H54 (cell line): ENCODE measurements around the gene TPBGL.

ENCODE experiments used
- DNase-seq: peaks from one replicate; pipeline ENCODE4 v3.0.0; 2011; ENCODE audit warnings: low spot score, mixed read lengths; ENCODE audit not compliant: insufficient read length
- FAIRE-seq: peaks from 3 replicates; lab custom pipeline; 2011; peaks lifted over from hg19 to GRCh38; lab: Jason Lieb, UNC
- POLR2A ChIP-seq: IDR thresholded peaks from 2 replicates; pipeline ENCODE4 v1.6.1; 2011; ENCODE audit warnings: low read depth, mild to moderate bottlenecking, low read length

TPBGL gene

DNA sequence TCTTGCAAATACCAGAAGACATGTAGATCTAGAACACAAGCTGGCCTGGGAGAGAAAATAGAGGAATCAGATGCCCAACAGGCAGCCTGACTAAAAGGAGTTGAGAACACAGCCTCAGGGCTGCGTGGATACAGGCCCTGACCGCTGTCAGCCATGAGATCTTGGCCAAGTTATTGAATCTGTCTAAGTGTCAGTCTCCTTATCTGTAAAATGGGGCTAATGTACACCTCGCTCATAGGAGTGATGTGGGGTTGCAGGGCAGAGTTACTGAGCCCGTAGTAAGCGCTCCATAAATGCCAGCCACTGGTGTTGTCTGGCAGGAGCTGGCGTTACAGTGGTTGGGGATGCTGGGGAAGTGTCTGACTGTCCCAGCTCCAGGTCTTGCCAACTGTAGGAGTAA is 38.4 kb upstream of the TPBGL start:
- DNase-seq (no peak), FAIRE-seq (no peak)
- no peak for TF ChIP-seq POLR2A

DNA sequence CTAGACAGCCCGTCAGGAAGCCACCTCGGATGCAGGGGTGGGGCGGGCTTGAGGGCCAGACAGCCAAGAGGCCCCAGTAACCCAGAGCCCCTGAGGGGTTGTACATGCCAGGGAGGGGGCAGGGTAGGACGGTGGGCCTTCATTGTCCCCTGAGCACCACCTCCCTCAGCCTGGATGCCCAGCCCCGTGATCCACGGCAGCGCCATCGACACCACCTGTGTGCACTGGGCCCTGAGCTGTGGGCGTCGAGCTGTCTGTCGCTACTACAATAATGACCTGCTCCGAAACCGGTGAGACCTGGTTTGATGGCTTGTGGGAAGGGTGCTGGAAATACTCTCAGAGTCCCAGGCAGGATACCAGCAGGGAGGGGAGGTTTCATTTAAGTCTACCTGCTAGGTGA is 37.4 kb upstream of the TPBGL start:
- no peak for FAIRE-seq
- DNase-seq = no peak
- no peak for TF ChIP-seq POLR2A

DNA sequence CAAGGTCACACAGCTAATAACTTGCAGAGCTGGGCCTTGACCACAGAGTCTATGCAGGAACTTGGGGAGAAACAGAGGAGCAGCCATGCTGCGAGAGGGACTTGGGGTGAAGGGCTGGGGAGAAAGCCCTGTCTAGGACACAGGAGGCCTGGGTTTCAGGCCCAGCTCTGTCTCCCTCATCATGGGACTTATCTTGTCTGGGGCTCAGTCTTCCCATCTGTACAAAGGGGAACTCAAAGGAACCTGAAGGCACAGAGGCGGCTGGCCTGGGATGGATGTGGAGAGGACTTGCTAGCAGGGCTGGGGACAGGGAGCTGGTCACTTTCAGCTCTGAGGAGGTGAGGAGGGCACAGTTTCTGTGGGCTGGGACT is 36.9 kb upstream of the TPBGL start:
- no peak for TF ChIP-seq POLR2A
- FAIRE-seq (no peak), DNase-seq (no peak)

DNA sequence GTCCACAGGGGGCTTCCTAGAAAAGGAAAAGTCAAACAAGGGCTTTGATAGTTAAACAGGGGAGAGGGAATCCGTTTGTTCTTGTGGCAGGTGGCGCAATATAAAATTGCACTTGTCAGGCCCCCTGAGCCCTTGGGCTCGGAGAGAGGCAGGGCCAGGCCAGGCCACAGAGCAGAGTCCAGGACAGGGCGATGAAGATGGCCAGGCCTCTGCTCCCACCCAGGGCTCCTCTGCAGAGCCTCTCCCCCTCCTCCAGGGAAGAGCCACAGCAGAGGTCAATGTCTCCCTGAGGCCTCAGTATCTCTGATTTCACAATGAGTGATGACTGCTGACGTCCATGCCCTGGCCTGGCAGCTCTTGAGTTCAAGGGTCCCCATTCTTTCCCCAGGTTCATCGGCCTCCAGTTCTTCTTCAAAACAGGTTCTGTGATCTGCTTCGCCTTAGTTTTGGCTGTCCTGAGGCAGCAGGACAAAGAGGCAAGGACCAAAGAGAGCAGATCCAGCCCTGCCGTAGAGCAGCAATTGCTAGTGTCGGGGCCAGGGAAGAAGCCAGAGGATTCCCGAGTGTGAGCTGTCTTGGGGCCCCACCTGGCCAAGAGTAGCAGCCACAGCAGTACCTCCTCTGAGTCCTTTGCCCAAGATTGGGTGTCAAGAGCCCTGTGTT is 36.4 kb upstream of the TPBGL start:
- no peak for DNase-seq

DNA sequence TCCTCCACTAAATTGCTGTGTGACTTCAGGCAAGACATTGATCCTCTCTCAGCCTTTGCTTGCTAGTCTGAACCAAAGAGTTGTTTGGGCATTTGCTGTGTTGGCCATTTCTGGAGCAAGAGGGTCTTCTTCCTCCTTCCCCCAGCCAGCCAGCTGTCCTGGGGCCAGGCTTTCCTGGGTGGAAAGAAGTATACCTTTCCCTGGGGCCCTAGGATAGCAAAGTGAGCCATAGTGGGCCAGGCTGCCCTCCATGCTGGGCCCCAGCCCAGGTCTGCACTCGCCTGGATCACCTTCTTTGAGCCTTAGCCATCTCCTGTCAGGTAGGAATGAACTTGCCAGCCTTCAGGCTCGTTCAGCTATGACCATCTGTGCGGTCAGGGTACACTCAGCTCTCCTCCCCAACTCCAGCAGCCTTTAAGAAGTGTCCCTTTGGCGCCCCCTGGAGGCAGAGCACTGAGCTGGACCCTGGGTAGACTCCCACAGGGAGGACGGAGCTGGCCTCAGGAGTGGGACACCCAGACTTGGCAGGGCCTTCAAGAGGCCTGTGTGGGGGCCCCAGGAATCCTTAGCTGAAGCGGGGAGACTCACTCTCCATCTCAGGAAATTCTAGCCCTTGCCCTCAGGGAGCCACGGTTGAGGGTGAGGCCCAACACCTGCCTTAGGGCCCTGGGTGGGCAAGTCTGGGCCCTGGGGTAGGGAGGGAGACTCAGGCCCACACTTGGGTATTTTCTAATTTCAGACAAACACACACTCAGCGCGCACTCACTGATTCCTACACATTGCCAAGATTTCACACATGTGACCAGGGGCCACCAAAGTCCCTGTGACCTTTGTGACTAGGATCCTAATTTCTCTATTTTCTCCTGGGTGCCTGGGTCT is 35.6 kb upstream of the TPBGL start:
- DNase-seq (peak; percentile 91), FAIRE-seq (no peak)
- no peak for TF ChIP-seq POLR2A

More for the DNA sequence above, 36.4 kb upstream of the TPBGL start:
- TF ChIP-seq POLR2A = no peak
- FAIRE-seq = no peak

DNA sequence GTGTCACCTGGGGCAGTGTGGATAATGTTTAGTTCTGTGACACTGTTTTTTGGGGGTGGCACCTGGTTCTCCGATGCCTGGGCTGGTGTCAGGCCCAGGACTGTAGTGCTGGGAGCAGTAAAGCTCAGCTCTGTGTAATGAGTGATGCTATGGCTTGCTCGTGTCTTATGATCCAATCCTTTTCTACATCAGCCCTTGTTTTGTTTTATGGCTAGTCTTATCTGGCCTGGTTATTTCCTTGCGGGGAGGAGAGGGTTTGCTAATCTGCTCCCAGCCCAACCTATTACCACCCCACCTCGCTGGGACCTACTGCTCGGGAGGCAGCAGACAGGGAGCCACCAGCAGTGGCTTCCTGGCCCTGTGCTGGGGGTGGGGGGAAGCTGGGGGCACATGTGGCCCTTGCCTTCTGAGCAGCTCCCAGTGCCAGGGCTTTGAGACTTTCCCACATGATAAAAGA is 35.0 kb upstream of the TPBGL start:
- FAIRE-seq (no peak), DNase-seq (no peak)
- no peak for TF ChIP-seq POLR2A

DNA sequence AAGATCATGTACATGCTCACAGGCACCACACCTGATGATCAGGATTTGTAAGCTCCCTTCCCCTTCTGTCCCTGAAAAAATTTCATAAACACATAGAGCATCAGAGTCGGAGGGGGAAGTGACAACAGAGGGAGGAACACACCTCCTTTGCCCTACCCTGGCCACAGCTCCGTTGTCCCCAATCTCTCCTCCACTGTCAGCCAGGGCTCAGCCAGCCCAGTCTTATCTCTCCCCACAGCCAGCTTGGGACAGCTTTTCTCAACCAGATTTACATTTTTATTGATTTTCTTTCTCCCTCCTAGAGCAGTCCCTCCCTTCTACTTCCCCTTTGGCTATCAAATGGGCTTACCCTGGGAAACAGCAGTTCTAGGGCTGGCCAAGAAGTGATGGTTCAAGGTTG is 32.1 kb upstream of the TPBGL start:
- FAIRE-seq = no peak
- TF ChIP-seq POLR2A = no peak

DNA sequence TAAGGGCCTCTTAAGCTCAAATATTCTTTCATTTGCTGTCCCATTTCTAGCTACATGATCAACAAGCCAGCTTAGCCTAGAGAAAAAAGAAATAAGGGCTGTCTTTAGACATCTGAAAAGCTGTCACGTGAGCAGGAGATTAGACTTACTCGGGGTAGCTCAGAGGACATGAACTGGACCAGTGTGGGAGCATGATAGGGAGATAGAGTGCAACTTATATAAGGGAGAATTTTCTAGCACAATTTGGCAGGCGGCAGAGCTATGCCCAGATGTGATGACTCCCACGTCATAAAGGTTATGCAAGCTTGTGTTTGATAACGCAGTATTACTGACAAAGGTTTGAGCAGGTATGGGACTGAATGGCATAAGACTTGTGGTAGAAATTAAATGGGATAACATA is 28.2 kb upstream of the TPBGL start:
- DNase-seq (no peak), FAIRE-seq (no peak)
- no peak for TF ChIP-seq POLR2A

More for the DNA sequence above, 32.1 kb upstream of the TPBGL start:
- no peak for DNase-seq

DNA sequence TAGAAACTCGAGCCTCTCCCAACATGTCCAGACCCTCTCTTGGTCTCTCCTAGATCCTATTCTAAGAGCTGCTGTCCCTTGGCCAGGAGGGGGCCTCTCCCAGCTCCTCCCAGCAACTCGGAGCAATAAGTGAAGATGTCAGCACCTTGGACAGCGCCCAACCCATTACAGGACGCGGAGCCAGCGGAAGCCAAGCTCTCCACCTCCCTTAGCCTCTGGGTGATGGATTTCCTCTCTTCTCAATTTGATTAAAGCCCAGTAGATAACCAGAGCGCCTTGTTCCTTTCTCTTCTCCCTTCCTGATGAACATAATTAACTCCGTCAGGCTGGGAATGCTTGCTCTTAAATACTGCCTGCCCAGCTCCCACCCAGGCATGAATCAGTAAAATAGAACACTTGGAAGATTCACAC is 26.2 kb upstream of the TPBGL start:
- no peak for TF ChIP-seq POLR2A
- DNase-seq (peak; percentile 70), FAIRE-seq (no peak)

DNA sequence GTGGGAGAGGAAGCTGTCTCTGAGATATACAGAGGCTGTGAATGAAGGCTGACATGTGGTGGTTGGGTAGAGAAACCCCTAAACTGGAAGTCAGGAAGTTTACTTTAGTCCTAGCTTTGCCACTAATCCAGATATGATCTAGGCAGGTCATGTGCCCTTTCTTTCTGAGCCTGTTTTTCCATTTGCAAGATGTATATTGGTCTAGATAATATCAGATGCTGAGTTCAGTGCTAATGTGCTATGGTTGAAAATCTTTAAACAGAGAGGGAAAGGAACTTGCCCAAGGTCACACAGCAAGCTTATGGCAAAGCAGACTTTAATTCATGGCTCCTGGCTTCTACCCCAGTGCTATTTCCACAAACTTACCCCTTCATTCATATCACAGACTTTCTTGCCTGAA is 25.7 kb upstream of the TPBGL start:
- DNase-seq (no peak), FAIRE-seq (no peak)
- TF ChIP-seq POLR2A = no peak

DNA sequence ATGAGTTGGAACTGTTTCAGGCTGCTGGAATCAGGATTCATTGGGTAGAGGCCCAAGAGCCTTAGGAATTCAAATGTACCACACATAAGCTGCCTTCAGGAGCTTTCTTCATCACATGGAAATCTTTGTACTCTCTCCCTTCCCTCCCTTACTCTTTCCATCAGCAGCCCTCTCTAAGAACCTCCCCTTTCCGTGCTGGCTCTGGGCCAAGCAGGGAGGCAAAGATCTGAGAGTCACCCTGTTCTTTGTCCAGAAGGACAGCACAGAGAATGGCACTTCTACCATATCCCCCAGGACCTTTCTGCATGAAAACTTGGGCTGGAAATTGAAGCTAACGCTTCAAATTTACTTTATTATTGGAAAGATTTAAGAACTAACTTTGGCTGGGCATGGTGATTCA is 20.7 kb upstream of the TPBGL start:
- TF ChIP-seq POLR2A = no peak
- DNase-seq (no peak), FAIRE-seq (no peak)

DNA sequence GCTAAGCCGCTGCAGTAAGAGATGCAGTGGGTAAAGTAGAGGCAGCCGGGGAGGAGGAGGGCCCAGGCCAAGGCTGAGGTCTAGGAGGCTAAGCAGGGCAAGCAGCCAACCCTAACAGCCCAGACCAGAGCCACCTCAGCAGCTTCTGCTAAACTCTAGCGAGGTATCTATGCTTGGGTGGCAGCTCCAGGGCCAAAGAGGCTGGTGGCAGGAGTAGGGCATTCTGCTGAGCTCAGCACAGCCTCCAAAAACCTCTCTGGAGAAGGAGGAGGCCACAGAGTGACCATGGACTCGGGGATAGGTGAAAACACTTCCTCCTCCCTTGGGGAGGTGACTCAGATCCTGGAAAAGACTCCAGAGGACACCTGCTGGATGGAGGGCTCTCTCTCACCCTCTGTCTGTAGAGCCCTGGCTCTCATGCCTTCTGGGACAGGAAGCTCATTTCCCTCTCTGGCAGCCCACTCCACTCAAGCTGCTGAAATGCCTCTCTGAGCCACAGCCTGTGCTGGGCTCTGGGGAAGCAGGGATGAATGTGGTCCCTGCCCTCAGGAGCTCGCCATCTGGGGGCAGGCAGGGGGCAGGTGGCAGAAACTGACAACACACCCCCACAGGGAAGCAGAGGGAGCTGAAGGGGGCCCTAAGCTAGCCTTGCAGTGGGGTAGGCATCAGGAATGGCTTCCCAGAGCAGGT is 16.5 kb upstream of the TPBGL start:
- FAIRE-seq (no peak), DNase-seq (peak; percentile 74)
- no peak for TF ChIP-seq POLR2A

DNA sequence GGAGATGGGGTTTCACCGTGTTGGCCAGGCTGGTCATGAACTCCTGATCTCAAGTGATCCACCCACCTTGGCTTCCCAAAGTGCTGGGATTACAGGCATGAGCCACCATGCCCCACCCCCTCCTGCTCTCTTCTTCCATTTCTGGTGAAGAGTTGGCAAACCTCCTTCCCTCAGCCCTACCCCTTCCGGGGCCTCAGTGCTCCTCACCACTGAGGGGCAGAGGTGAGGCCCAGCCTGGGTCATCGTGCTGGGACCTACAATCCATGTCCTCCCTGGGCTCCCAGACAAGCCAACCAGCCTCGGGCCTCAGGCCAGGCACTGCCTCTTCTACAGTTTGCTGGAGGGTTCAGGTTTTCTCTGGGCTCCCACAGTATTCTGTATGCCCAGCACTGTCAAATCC is 14.8 kb upstream of the TPBGL start:
- no peak for TF ChIP-seq POLR2A
- no peak for FAIRE-seq
- no peak for DNase-seq

DNA sequence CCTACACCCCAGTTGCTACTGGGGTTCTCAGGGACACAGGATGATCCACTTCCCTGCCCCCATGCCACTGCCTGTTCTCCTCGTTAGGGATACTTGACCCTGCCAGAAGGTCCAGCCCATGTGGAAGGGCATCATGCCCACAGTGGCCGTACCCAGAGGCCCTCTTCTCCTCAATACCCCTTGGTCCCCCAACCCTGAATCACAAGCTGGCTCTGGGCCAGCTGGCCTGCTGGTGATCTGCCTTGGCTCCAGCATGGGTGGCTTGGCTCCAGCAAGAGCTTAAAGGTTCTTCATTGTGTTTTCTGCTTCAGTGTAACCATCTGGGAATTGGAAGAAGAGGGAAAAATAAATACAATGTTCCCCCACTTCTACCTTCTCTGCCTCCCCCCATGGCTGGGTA is 11.1 kb upstream of the TPBGL start:
- no peak for TF ChIP-seq POLR2A
- FAIRE-seq = no peak
- no peak for DNase-seq
